GM13977 (cell line): ENCODE measurements around the gene RRN3.
"Not testable (repeated sequence)": the region's sequence is repeated elsewhere in the genome, so short reads cannot be mapped to it uniquely, and the experiment has no call there.

ENCODE experiments used
- DNase-seq: peaks from one replicate; pipeline ENCODE4 v3.0.0; 2012; ENCODE audit warnings: low spot score
- in situ Hi-C: fragments of 300-500 bp; cut with MboI; formaldehyde crosslinking; loops from one replicate; pipeline ENCODE4 v1.12.0; 2022; ENCODE audit warnings: low sequenced_read_pairs, low pct_unique_long_range_greater_than_20kb, mixed read lengths, inconsistent platforms; ENCODE audit not compliant: unreplicated experiment
- TF ChIP-seq, protein P1 (sequence below): IDR thresholded peaks from 2 replicates; pipeline ENCODE4 v1.5.1; 2012; ENCODE audit warnings: mild to moderate bottlenecking, control low read depth; ENCODE audit not compliant: insufficient read depth; ENCODE audit errors: extremely low read depth, missing control alignments

The RRN3 gene

DNA sequence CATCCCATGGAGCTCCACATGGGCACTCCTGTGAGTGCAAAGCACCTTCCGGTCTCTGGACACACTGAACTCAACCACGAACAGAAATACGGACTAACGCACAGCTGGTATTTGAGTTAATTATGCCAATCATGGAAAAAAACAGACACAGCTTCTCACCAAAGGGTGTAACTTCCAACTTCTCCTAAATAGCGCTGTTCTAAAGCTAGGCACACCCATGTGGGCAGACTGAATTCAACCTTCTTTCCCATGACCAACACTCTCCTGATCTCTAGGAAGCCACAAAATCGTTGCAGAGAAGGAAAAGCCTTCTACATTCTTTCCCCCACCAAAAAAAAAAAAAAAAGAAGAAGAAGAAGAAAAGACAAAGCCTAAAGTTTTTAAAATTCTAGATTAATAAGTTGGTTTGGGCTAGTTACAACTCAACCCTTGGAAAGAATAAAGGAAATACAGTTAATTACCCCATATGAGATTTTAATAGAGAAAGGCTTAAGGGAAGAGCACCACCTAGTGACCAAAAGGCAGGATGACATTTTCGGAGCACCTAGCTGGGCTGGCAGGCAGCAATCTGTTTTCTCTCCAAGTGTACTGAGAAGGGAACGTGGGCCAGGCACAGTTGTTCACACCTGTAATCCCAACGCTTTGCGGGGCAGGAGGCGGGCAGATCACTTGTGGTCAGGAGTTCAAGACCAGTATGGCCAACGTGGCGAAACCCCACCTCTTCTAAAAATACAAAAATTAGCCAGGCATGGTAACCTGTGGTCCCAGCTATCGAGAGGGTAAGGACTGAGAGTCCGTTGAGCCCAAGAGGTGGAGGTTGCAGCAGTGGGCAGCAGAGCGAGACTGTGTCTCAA is 21.9 kb downstream of the RRN3 start:
- in situ Hi-C loops, DNase-seq: not testable (repeated sequence)
- TF ChIP-seq, protein P1, sequence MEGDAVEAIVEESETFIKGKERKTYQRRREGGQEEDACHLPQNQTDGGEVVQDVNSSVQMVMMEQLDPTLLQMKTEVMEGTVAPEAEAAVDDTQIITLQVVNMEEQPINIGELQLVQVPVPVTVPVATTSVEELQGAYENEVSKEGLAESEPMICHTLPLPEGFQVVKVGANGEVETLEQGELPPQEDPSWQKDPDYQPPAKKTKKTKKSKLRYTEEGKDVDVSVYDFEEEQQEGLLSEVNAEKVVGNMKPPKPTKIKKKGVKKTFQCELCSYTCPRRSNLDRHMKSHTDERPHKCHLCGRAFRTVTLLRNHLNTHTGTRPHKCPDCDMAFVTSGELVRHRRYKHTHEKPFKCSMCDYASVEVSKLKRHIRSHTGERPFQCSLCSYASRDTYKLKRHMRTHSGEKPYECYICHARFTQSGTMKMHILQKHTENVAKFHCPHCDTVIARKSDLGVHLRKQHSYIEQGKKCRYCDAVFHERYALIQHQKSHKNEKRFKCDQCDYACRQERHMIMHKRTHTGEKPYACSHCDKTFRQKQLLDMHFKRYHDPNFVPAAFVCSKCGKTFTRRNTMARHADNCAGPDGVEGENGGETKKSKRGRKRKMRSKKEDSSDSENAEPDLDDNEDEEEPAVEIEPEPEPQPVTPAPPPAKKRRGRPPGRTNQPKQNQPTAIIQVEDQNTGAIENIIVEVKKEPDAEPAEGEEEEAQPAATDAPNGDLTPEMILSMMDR, result peak; percentile 2

DNA sequence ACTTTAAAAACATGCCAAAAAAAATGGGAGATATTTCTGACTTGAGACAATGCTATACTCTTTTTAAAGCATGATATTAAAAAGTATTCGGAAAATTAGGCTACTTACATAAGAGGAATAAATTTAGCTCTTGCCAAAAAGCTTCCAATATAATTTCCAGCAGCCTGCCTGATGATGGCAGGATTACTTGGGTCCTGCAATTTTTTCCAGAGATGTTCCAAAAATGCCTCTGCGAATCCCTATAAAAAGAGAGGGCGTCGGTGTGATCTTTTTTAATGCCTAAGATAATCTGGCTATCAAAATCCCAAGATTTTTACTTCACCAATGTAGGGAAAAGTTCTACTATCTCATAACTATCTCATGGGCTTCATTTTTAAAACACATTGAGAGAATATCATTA is 23.1 kb downstream of the RRN3 start:
- DNase-seq, in situ Hi-C loops: not testable (repeated sequence)

DNA sequence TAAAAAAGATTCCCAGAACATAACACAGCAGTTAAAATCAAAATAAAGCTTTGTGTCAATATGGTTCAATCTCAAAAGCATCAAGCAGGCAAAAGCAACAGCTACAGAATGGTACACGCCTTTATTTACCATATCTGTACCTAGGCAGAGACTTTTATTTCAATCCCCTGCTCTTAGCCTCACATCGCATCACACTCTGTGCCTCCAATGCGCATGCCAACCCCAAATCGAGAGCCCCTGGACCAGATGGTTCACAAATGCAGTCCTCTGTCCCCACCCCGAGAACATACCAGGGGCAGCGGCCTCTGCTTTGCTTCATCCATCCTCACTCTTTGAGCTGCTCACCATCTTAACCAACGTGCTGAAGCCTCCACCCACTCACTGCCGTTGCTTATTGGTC is 27.4 kb downstream of the RRN3 start:
- in situ Hi-C loops, DNase-seq: not testable (repeated sequence)

DNA sequence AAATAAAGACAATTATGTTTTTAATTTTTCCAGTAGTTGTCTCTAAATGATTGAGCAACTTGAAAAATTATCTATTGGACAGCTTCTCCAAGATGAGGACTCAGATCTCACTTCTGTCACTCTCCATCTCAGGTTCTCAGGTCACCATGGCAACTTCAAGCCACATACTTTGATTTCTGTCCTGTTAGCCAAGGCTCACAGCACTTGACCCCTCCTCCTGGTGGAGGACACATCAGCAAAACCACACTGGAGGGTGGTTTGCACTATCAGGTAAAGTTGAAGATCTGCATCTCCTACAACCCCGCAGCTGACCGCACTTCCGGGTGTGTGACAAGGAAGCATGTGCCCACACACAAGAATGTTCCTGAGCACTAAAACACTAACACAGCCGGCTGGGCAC is 28.1 kb downstream of the RRN3 start:
- in situ Hi-C loops, DNase-seq: not testable (repeated sequence)

DNA sequence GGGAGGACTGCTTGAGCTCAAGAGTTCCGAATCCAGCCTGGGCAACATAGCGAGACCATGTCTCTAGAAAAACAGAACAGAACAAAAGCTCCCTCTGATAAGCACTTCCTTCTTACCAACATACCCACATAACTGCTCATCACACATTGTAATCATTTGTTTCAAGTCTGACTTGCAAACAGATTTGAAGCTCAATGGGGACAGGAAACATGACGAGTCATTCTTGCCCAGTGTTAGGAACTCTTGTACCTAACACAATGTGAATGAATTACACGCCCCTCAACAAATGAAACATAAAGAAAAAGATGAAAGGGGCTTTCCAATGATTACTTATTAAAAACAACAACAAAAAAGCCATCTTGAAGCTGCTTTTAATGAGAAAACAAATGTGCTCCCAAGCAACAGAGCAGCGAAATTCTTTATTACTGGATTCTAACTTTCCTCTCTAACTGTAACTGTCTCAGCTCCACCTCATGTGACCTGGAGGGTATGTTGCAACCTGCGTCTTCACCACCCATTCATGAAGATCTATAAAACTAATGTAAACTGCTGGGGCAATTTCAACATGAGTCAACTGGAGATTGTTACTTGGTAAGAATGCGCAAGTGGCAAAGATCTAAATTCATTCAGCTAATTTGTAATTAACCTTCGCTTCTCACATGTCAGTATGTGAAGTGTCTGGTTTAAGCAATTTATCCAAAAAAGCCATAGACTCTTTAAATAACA is 31.8 kb downstream of the RRN3 start:
- in situ Hi-C loops, DNase-seq: not testable (repeated sequence)

DNA sequence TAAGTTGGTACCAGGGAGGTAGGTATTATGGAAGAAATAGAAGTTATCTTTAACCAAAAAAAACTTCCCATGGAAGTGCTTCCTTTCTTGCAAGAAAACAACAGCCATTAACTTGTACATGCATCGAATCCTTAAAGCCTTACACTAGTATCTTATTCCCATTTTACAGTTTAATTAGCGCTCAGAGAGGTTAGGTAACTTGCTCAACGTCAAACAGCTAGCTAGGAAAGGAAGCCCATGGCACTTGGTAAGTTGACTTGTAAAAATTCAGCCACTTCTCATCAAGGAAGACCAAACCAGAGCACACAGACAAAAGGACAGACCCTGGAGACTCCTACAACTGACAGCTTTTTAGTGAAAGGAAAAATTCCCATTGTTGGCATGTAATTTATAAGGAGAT is 34.7 kb downstream of the RRN3 start:
- TF ChIP-seq, protein P1, result no peak
- in situ Hi-C loops, result no loop called here
- no peak for DNase-seq

DNA sequence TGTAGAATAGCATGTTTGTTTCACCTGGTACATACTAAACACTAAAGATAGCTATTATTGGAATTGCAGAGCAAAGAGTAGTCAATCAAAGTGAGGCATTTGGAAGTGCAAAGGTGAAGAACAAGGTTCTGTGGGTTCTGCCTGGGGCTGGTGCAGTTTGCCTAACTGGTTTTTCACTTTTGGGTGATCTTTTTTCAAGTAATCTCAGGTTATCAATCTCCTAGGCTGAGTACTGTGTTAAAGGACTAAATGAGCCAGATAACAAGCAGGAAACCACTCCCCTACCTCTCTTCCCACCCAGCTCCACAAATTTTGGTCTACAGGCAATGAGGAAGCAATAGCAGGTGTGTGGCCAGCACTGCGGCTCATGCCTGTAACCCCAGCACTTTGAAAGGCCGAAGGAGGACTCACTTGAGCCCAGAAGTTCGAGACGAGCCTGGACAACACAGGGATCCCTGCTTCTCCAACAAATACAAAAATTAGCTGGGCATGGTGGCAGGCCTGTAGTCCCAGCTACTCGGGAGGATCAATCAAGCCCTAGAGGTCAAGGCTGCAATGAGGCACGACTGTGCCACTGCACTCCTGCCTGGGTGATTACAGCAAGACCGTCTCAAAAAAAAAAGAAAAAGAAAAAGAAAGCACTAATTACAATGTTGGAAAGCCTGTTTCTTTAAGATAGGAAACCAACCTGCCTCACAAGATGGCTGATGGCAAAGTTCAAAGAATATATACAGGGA is 36.2 kb downstream of the RRN3 start:
- no peak for DNase-seq
- in situ Hi-C loops, result no loop called here
- TF ChIP-seq, protein P1, result no peak

DNA sequence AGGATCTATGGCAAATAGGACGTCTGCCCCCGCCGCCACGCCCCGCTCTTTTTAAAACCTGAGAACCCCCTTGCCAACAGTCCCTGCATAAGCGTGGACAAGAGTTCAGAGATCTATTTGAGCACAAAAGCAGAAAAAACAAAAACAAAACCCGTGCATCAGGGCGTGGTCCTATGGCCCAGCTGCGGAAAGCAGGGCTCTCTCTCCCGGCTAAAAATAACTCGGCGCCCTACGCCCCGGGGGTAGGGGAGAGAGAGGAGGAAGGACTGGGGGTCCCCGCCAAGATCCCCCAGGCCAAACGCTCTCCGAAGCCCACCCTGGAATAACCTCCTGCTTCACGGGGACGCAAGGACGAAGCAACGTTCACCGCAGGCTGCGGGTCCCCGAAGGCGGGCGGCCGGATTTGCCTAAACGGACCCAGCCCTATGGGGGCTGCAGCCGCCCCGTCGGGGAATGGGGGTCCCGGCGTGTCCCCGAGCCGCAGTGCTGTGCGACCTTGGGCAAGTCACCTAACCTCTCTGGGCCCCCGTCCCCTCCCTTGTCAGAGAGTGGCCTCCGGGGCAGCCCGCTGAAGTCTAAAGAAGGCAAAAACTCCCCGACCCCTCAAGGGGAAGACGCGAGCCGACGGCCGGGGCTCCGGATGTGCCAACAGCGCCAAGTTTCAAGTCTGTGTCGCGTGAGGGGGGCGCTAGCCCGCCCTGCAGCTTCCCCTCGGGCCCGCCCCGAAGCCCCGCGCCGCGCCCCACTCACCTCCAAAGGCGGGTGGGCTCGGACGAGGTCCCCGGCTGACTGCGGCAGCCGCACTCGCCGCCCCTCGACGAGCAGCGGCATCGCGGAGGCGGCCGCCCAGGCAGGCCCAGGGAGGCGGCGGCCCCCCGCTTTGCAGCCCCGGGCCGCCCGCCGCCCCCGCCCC is 38.7 kb downstream of the RRN3 start:
- DNase-seq, result peak; percentile 29
- in situ Hi-C loops, result no loop called here
- TF ChIP-seq, protein P1, result peak; percentile 17
